ENCODE measurements around the gene TRA2A. TPM values are rescaled to one million over a fixed set of nuclear protein-coding genes. Genes with fewer than 3 reads are reported as not detected.

The TRA2A gene
- total RNA-seq, 2 donors from 2014 or later = 104 to 114 TPM

- no peak for DNase-seq
- no peaks in the 10 kb centered on the region for H3K9me3 Mint-ChIP-seq
- no peaks in the 10 kb centered on the region for H3K36me3 ChIP-seq (ENCODE audit: control insufficient read depth, insufficient read depth, low read length)
- H3K4me3 ChIP-seq (ENCODE audit: low read length) = no peak overlapping the region
- no peak overlapping the region for H3K9ac ChIP-seq (ENCODE audit: extremely low read depth, low read length, poor library complexity, severe bottlenecking)
- H3K27ac Mint-ChIP-seq = peak overlapping the region; percentile 100
- peak overlapping the region; percentile 100 for H3K4me3 Mint-ChIP-seq
- H3K27me3 Mint-ChIP-seq (ENCODE audit: insufficient read depth) = no peaks in the 10 kb centered on the region
- no peak for TF ChIP-seq CTCF (conservative IDR thresholded peaks at IDR 0.05)
- no peak overlapping the region for H3K27ac ChIP-seq (ENCODE audit: low read depth, low read length)
- no peaks in the 10 kb centered on the region for H3K27me3 ChIP-seq (ENCODE audit: control insufficient read depth, insufficient read depth, low read length, poor library complexity, severe bottlenecking)
- peaks cover 20% of the 10 kb centered on the region for H3K4me1 Mint-ChIP-seq
- WGBS, 2 experiments (ENCODE audit: insufficient coverage in 1 of 2, insufficient read length in 1 of 2) = 96% methylated on average over 22 to 23 of the region's 23 CpGs
- H3K4me1 ChIP-seq (ENCODE audit: control insufficient read depth, insufficient read depth, low read length) = no peaks in the 10 kb centered on the region
- H3K9me3 ChIP-seq (ENCODE audit: control insufficient read depth, low read length) = no peaks in the 10 kb centered on the region
- peaks cover 18% of the 10 kb centered on the region for H3K36me3 Mint-ChIP-seq (ENCODE audit: low read depth)
These were observed 883 bp upstream of the TRA2A start for GRCh38 chr7:23532490-23533237.

- 0% methylated on average over 26 to 55 of the region's 55 CpGs for WGBS, 2 experiments (ENCODE audit: insufficient coverage in 1 of 2, insufficient read length in 1 of 2)
- Mint-ChIP-seq H3K27me3 (ENCODE audit: insufficient read depth) (no peaks in the 10 kb centered on the region), H3K9me3 (no peaks in the 10 kb centered on the region)
These were observed 559 bp downstream of the TRA2A start for GRCh38 chr7:23531050-23531793.

GRCh38 chr7:23530405-23530804, 1.4 kb downstream of the TRA2A start:
- peak; percentile 59 for TF ChIP-seq CTCF (conservative IDR thresholded peaks at IDR 0.05)
- H3K4me1 ChIP-seq (ENCODE audit: control insufficient read depth, insufficient read depth, low read length) = no peaks in the 10 kb centered on the region
- H3K27ac Mint-ChIP-seq = peak overlapping the region; percentile 100
- H3K36me3 ChIP-seq (ENCODE audit: control insufficient read depth, insufficient read depth, low read length) = peaks cover 16% of the 10 kb centered on the region
- H3K36me3 Mint-ChIP-seq (ENCODE audit: low read depth) = peaks cover 21% of the 10 kb centered on the region
- no peak overlapping the region for H3K27ac ChIP-seq (ENCODE audit: low read depth, low read length)
- peak overlapping the region; percentile 100 for H3K4me3 Mint-ChIP-seq
- no peaks in the 10 kb centered on the region for H3K27me3 Mint-ChIP-seq (ENCODE audit: insufficient read depth)
- H3K9me3 Mint-ChIP-seq = no peaks in the 10 kb centered on the region
- H3K4me3 ChIP-seq (ENCODE audit: low read length) = peak overlapping the region; percentile 99
- H3K4me1 Mint-ChIP-seq = peaks cover 32% of the 10 kb centered on the region
- no peaks in the 10 kb centered on the region for H3K9me3 ChIP-seq (ENCODE audit: control insufficient read depth, low read length)
- 0 to 1% methylated on average over 3 to 6 of the region's 8 CpGs for WGBS, 2 experiments (ENCODE audit: insufficient coverage in 1 of 2, insufficient read length in 1 of 2)
- DNase-seq = no peak
- no peaks in the 10 kb centered on the region for H3K27me3 ChIP-seq (ENCODE audit: control insufficient read depth, insufficient read depth, low read length, poor library complexity, severe bottlenecking)
- H3K9ac ChIP-seq (ENCODE audit: extremely low read depth, low read length, poor library complexity, severe bottlenecking) = peak overlapping the region; percentile 100

More at GRCh38 chr7:23531050-23531793, 559 bp downstream of the TRA2A start:
- H3K9ac ChIP-seq (ENCODE audit: extremely low read depth, low read length, poor library complexity, severe bottlenecking) = peak overlapping the region; percentile 100
- H3K4me1 Mint-ChIP-seq = peaks cover 32% of the 10 kb centered on the region
- H3K36me3 ChIP-seq (ENCODE audit: control insufficient read depth, insufficient read depth, low read length) = peaks cover 8% of the 10 kb centered on the region
- H3K4me3 Mint-ChIP-seq = peak overlapping the region; percentile 100
- no peaks in the 10 kb centered on the region for H3K27me3 ChIP-seq (ENCODE audit: control insufficient read depth, insufficient read depth, low read length, poor library complexity, severe bottlenecking)
- H3K4me1 ChIP-seq (ENCODE audit: control insufficient read depth, insufficient read depth, low read length) = no peaks in the 10 kb centered on the region
- peak overlapping the region; percentile 100 for H3K27ac Mint-ChIP-seq
- H3K27ac ChIP-seq (ENCODE audit: low read depth, low read length) = peak overlapping the region; percentile 97
- H3K9me3 ChIP-seq (ENCODE audit: control insufficient read depth, low read length) = no peaks in the 10 kb centered on the region
- DNase-seq = peak; percentile 72
- peaks cover 18% of the 10 kb centered on the region for H3K36me3 Mint-ChIP-seq (ENCODE audit: low read depth)
- H3K4me3 ChIP-seq (ENCODE audit: low read length) = peak overlapping the region; percentile 99
- no peak for TF ChIP-seq CTCF (conservative IDR thresholded peaks at IDR 0.05)

All from endodermal cell (in vitro differentiated cells).